ENCODE measurements around the gene FAM200B.
A peak's percentile ranks its signal among the peaks of the same experiment; 100 is the strongest.
"Not testable (repeated sequence)": the region's sequence is repeated elsewhere in the genome, so short reads cannot be mapped to it uniquely, and the experiment has no call there.

FAM200B gene

DNA sequence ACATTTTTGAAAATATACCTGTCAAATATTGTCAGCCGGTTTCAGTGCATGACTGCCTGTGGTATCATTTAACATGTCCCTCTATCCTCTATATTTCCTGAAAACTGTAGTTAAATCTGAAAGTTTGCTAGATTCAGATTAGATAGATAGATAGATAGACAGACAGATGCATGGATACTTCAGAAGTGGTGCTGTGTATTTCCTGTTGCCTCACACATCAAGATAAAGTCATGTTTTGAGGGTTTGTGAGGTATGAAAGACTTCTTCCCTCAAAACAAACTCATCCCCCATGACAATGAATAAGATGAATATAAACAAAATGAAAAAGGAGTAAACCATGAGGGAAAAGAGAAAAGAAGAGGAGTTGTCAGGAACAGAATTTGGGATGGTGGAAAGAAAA, 15.2 kb downstream of the FAM200B start:
- no peak for DNase-seq (ENCODE audit: low spot score)

GRCh38 chr4:15702941-15703403, 21.3 kb downstream of the FAM200B start, which contains the start of gene BST1:
Gene BST1, plus strand, starts transcription at chr4:15703065. Its CDS starts 80 bp downstream, at chr4:15703145.
- DNase-seq (ENCODE audit: low spot score), result peak; percentile 27

DNA sequence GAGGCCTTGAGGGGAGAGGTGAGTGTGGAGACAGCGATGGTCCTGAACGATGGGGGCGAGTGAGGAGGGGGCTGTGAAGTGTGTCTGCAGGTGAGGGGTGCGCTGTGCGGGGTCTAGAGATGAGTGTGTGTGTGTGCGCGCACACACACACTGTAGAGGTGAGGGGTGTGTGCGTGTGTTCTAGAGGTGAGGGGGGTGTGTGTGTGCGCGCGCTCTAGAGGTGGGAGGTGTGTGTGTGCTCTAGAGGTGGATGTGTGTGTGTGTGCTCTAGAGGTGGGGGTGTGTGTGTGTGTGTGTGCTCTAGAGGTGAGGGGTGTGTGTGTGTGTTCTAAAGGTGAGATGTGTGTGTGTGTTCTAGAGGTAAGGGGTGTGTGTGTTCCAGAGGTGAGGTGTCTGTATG, 21.8 kb downstream of the FAM200B start:
- DNase-seq (ENCODE audit: low spot score), result no peak

- DNase-seq (ENCODE audit: low spot score), result no peak
Observed at GRCh38 chr4:15704129-15704528, 22.5 kb downstream of the FAM200B start.

DNA sequence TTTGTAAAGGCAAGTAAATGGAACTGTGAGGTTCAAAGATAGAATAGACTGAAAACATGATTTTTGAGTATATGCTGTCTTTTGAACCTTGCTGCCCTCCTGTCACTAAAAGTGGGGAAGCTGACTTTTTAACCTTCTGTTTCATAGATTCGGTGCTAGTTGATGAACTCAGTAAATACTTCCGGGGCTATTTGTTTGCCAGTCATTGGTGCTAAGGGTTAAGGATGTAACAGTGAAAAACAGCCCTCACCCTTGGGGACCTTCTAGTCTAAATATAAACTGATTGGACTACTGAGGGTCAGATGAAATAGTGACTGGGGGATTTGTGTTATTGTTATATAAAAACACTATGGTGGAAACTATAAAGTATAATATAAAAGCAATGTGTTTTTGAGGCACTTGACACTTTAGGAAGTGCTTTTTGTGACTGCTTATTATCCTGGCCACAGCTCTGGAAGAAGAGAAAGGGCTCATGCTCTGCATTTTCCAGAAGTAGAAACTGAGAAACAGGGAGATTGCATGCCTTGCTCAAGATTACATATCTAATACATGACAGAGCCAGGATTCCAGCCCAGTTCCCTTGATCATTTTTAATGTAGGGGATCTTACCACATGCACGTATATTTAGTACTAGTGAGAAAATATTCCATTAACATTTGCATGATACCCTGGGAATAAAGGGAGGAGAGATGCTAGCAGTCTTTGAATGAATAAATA, 25.2 kb downstream of the FAM200B start:
- no peak for DNase-seq (ENCODE audit: low spot score)

GRCh38 chr4:15707363-15707715, 25.7 kb downstream of the FAM200B start:
- DNase-seq (ENCODE audit: low spot score), result no peak

- no peak for DNase-seq (ENCODE audit: low spot score)
Observed at GRCh38 chr4:15711762-15712161, 30.1 kb downstream of the FAM200B start.

GRCh38 chr4:15712214-15712613, 30.6 kb downstream of the FAM200B start:
- DNase-seq (ENCODE audit: low spot score), result no peak

DNA sequence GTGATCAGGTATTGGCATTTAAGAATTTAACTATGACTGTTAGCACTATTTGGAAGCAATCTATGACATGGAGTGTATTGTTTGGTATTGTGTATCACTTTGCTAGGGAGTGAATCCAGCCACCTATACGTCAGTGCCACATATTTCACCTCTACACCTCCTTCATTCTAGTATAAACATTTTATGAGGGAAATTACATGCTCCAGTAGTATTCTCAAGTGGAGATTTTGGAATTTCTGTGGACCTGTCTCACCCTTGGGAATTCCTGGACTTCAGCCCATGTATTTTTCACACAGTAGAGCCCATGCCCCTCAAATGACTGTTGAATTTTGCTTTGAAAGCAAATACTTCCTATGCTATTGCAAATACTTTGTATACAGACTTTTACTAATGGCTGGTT, 32.5 kb downstream of the FAM200B start:
- no peak for DNase-seq (ENCODE audit: low spot score)

- no peak for DNase-seq (ENCODE audit: low spot score)
Observed at GRCh38 chr4:15714646-15715435, 33.2 kb downstream of the FAM200B start.

GRCh38 chr4:15716115-15716514, 34.5 kb downstream of the FAM200B start:
- no peak for DNase-seq (ENCODE audit: low spot score)

DNA sequence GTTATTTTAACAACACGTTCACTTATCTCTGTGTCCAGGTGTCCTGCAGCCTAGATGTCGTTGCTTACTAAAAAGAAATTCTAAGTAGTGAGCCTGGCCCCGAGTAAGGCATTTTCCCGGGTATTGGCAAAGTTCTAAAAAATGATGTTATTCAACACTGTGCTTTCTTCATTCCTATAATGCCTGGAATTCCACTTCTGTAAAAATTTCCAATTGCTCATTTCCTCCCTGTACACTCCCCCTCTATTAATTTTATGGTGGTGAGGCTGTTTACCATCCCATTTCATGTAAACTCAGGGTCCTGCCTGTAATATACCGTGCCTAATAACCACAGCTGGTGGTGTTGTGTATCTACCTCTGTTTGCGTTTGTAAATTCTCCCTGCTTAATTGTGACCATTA, 35.5 kb downstream of the FAM200B start:
- no peak for DNase-seq (ENCODE audit: low spot score)

DNA sequence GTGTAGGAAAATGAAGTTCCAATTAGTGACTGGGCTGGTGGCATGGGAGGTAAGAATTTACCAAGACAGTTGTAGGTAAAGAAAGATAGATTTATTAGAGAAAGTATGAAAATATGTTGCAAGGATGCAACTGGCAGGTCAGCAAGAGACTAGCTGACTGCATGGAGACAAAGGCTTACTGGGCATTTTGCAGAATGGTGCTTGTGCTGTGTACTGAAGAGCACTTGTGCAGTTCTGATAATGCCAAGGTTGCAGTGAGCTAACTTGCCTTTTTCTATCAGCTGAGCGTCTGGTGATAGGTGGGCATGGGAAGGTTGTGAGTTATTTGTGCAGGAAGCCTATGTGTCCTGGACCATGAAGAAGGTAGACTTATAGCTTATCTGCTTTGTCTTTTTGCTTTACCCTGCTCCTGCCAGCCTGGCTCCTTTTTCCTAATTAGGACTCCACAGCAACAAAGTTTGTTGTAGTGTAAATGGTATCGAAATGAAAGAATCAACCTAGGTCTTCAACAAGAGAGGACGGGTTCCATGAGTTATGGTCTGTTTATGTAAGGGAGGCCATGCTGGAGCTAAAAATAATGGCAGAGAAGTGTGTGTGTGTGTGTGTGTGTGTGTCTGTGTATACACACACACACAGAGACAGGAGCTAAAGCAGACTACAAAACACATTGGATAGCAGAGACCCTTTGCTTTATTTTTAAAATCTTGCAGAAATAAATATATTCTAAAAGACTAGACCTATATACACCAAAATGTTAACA, 36.2 kb downstream of the FAM200B start:
- DNase-seq (ENCODE audit: low spot score), result no peak

DNA sequence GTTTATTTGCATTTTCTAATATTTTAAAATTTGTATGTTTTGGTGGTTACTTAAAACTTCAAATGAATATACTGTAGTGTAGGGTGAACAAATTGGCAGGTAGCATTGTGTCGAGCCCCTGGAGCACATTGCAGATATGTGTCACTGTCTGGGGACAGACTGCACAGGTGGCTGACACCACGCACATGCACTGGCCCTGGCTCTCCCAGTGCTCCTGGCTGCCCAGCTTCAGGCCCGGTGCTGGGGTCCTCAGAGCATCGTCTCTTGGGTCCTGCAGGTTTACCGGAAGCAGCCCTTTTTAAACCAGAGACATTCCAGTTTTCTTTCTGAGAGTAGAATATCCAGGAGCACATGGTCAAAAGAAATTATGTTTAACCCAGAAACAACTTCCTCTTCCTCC, 36.8 kb downstream of the FAM200B start:
- no peak for DNase-seq (ENCODE audit: low spot score)

- DNase-seq (ENCODE audit: low spot score), result no peak
Observed at GRCh38 chr4:15718959-15719358, 37.3 kb downstream of the FAM200B start.

GRCh38 chr4:15719506-15719905, 37.9 kb downstream of the FAM200B start:
- DNase-seq (ENCODE audit: low spot score), result no peak

- DNase-seq (ENCODE audit: low spot score), result no peak
Observed at GRCh38 chr4:15720851-15721250, 39.2 kb downstream of the FAM200B start.

DNA sequence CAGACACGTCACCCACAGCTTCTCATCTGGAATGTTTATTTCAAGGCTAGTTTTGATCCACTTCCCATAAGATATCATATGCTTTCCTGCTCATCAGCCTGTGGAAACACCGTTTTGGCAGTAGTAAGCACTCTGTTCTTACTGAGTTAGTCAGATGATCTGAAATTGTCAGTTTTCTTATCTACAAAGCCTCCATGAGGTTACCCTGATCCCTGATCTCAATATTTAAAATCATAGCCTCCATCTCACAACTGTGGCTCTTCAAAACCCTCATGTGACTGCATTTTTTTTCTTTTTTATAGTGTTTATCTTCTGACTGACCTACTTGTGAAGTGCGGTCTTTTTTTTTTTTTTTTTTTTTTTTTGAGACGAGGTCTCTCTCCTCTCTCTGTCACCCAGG, 44.0 kb downstream of the FAM200B start:
- no peak for DNase-seq (ENCODE audit: low spot score)

DNA sequence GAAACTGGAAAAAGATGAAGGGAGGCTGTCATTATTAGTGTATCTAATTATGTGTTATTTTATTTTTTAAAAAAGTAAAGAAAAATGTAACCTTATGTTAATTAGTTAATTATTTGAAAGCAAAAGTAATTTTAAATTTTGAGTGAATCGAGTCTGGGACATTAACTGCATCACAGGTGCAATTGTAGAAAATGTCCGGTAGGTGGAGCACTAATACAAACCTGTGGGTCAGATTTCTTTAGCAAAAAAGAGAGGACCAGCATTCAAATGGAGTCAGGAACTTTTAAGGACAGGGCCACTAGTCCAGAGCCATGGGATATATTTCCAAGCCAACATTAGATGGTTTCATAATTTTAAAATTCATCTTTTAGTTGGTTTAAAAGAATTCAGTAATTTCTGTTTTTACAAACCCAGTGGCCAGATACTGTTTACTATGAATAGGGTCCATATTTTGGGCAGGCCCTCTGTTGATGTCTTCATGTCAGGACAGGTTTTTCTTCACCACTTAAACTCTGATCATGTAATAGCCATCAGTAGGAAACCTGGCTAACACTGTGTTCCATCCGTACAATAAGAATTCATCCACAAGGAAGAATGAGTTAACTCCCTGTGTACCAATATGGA, 48.4 kb downstream of the FAM200B start:
- peak; percentile 47 for DNase-seq (ENCODE audit: low spot score)

DNA sequence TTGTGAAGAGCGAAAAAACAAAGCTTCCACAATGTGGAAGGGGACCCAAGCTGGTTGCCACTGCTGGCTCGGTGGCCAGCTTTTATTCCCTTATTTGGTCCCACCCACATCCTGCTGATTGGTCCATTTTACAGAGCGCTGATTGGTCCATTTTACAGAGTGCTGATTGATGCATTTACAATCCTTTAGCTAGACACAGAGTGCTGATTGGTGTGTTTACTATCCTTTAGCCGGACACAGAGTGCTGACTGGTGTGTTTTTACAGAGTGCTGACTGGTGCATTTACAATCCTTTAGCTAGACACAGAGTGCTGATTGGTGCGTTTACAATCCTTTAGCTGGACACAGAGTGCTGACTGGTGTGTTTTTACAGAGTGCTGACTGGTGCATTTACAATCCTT, 51.4 kb downstream of the FAM200B start:
- DNase-seq (ENCODE audit: low spot score), result not testable (repeated sequence)

- no peak for DNase-seq (ENCODE audit: low spot score)
Observed at GRCh38 chr4:15735536-15735935, 53.9 kb downstream of the FAM200B start.

DNA sequence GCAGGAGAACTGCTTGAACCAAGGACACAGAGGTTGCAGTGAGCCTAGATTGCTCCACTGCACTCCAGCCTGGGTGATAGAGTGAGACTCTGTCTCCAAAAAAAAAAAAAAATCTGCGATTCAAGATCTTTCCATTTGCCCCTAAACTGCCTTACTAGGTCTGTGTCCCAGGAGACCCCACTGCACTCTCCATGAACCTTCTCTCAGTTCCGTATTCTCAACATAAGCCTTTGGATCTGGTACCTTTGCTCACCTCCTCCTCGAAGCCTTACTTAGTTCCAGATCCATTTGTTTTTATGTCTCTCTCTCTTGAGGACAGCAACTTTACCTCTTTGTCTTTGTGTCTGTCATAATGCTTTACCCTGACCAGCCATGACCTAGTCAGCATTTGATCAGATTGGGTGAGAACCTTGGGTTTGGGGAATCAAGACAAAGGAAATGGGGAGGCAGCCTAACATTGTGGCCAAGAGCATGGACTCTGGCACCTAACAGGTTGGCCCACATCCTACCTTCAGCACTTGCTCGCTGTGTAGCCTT, 55.0 kb downstream of the FAM200B start:
- DNase-seq (ENCODE audit: low spot score), result no peak

All from activated CD4-positive, alpha-beta T cell treated with anti-CD3 and anti-CD28 coated beads, Interleukin-2, Interleukin-4, amounts not matched to agents 100 ng/mL and 50 ng/mL, durations not matched to agents 16 hours and 8 hours (primary cell).